Inflammatory macrophage treated with lipopolysaccharide for 1 hour (primary cell): ENCODE data around the gene SRPRB.

ENCODE experiments used
- DNase-seq, 2 donors: peaks; one replicate each; pipeline ENCODE4 v3.0.0-alpha.2; 2020 to 2022

SRPRB gene

DNA sequence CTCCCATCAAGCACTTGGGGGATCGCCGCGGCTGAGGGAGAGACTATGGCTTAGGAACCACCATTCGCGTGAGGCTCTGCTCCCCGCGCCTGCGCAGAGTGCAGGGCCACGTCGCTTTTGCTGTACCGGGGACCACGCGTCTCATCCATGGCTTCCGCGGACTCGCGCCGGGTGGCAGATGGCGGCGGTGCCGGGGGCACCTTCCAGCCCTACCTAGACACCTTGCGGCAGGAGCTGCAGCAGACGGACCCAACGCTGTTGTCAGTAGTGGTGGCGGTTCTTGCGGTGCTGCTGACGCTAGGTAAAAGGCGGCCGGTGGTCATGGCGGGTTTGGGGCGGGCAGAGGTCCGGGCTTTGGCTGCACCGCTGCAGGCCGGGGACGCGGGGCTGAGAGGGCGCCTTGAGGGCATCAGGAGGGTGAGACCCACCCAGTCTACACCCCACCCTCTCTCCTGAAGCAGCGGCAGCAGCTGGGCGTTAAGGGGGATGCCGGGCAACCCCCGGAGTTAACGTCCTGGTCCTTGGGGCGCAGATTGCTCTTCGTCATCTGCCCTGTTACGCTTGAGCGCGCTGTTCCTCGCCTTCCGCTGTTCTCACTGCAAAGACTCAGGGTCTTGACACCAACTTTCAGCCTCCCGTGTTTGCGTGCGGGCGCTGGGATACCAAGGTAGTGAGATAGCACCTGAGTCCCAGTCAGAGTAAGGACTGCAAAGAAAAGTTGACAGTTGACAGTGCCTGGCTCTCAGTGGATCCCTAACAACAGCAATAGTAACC lies at the start of gene SRPRB:
Gene SRPRB, plus strand, starts transcription at position 114 of the 774 bp plus-strand sequence. Its CDS starts 34 bp downstream, at position 148.
- DNase-seq, result peak; percentile 90 to 94

DNA sequence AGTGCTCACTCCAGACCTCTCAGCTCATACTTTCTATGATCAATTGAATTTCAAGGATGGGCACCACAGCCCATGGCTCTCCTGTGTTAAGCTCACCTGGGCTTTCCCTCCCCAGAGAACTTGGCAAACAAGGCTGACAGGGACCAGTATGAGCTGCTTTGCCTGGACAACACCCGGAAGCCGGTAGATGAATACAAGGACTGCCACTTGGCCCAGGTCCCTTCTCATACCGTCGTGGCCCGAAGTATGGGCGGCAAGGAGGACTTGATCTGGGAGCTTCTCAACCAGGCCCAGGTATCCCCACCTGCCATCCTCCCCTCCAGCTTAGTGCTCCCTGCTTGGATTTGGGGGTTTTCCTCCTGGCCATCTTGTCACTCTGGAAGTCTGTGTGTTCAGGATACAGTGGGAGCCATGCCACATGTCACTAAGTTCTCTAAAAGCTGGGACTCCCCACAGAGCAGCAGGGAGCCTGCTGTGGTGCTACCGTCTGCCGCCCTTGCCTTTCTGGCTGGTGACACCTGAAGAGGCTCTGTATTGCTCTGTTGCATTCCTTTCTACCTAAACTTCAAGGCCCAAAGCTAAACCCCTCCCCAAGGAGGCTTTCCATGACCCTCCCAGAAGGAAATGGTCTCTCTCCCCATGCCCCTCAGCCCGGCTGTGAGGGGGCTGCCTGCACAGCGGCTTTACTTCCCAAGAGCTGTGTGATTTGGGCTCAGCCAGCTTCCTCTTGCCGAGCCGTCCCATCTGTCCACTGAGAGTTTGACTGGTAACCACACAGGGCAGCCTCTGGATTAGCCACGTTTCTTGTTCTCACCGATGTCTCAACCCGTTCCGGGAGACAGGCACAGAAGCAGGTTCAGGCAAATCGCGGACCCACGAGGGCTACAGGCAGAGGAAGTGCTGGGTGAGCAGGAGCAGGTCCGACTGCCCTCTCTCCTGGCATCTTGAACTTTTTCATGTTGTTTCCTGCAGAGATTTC lies 48.6 kb upstream of the SRPRB start:
- no peak for DNase-seq

- DNase-seq, result no peak
Observed at GRCh38 chr3:133757701-133758567, 47.7 kb upstream of the SRPRB start.

GRCh38 chr3:133758568-133758928 lies 47.1 kb upstream of the SRPRB start:
- DNase-seq, result no peak

- no peak for DNase-seq
Observed at GRCh38 chr3:133758964-133759739, 46.5 kb upstream of the SRPRB start.

DNA sequence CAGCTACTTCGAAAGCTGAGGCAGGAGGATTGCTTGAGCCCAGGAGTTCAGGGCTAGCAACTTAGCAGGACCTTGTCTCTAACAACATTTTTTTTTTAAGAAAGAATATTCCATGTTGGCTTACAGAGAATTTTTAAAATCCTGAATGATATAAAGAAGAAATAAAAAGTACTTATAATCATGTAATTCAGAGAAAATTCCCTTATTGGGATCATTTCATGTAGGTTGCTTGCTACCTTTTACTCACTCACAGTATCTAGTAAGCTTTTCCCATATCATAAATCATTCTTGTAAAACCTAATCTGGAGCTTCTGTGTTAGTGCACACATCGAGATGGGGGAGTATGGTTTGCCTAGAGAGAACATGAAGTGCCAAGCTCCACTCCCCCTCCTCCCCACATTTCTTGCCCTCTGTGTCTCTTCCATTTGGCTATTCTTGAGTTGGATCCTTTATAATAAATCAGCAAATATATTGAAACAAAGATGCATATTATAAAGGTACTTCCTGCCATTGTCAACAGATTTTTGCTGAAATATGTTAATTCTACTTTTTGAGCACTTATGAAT lies 45.8 kb upstream of the SRPRB start:
- DNase-seq, result no peak

DNA sequence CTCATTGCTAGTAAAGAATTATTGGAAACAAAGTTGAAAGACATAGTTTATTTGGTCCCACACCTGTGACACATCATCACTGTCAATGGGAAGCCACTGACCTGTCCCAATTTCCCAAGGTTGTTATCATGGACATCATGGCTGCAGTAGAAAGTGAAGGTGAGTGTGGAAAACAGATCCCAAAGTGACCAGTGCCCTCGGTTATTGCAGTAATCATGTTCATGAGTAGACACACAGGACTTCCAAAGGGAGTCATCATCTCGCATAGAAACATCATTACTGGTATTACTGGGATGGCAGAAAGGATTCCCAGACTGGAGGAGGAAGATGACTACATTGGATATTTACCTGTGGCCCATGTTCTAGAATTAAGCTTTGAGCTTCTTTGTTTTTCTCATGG lies 44.7 kb upstream of the SRPRB start:
- DNase-seq, result no peak

DNA sequence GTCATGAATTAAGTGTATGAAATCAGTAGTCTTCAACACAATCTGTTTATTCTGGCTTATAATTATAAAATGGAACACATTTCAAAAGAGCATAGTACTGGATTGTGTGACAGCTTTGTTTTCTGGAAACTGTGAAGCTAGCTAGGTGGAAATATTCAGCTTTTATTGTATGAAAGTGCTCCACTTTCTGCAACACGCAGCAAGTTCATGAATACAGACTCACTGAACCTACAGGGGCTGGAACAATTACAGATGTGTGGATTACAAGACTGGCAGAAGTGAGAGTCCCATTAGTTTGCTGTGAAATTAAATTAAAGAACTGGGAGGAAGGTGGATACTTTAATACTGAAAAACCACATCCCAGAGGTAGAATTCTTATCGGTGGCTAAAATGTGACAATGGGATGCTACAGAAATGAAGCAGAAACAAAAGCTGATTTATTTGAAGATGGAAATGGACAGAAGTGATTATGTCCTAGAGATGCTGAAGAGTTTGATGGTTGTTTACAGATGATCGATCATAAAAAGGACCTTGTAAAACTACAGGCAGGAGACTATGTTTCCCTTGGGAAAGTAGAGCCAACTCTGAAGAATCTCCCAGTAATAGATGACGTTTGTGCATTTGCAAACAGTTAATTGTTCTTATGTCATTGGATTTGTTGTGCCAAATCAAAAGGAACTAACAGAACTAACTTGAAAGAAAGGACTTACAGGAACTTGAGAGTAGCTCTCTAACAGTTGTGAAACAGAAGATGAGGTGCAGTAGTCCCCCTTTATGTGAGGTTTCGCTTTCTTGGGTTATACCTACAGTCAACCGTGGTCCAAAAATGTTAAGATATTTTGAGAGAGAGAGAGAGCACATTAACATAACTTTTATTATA lies 43.8 kb upstream of the SRPRB start:
- DNase-seq, result no peak

- no peak for DNase-seq
Observed at GRCh38 chr3:133762539-133762938, 43.1 kb upstream of the SRPRB start.

GRCh38 chr3:133763797-133764683 lies 41.6 kb upstream of the SRPRB start:
- DNase-seq, result peak in 1 of 2 donors; percentile 12

DNA sequence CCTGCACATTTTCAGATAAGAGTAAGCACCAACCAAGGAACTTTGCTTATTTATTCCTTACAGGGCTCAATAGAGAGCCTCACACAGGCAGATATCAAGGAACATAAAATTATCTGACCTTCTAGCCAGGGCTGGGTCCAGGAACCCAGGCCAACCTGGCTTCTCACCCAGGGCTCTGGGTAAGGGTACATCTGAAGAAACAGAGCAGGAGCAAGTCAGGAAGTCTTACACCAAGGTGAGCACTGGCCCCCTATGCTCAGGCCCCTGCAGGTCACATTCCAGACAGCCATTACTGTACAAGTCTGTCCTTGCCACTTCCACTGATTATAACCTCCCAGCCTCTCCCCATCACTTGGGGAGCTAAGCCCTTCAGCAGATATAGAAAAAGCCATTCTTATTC lies 40.4 kb upstream of the SRPRB start:
- no peak for DNase-seq

GRCh38 chr3:133767607-133768006 lies 38.0 kb upstream of the SRPRB start:
- no peak for DNase-seq

GRCh38 chr3:133769536-133769935 lies 36.1 kb upstream of the SRPRB start:
- no peak for DNase-seq

DNA sequence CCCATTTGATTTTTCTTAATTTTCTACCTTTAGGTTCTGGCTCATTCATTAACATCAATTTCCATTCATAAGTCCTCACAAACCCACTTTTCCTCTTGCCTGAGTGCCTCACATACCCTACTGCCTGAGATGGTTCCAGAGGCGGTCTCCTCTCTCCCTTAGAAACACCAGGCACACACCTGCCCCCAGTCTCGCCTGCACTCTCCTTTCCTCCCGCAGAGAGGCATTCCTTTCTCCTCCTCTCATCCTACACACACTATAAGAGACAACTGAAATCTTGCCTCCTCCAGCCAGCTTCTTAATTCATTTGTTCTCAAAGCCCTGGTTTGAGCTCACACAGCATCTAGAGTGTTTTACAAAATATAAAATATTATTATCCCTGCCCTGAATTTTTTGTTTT lies 31.9 kb upstream of the SRPRB start:
- no peak for DNase-seq

DNA sequence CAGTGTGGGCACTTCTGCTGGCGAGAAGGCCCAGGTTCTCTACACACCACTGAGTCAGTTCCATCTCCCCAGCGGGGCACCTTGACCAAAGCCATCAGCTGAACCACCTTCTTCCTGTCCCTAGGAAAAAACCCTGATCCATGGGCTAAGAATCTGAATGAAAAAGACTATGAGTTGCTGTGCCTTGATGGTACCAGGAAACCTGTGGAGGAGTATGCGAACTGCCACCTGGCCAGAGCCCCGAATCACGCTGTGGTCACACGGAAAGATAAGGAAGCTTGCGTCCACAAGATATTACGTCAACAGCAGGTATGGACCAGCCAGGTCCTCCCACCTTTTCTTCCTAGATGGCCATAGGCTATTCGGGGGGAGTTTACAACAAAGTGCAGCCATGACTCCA lies 30.3 kb upstream of the SRPRB start:
- no peak for DNase-seq

GRCh38 chr3:133775835-133776234 lies 29.8 kb upstream of the SRPRB start:
- DNase-seq, result no peak

GRCh38 chr3:133776794-133777438 lies 28.7 kb upstream of the SRPRB start:
- DNase-seq, result no peak

DNA sequence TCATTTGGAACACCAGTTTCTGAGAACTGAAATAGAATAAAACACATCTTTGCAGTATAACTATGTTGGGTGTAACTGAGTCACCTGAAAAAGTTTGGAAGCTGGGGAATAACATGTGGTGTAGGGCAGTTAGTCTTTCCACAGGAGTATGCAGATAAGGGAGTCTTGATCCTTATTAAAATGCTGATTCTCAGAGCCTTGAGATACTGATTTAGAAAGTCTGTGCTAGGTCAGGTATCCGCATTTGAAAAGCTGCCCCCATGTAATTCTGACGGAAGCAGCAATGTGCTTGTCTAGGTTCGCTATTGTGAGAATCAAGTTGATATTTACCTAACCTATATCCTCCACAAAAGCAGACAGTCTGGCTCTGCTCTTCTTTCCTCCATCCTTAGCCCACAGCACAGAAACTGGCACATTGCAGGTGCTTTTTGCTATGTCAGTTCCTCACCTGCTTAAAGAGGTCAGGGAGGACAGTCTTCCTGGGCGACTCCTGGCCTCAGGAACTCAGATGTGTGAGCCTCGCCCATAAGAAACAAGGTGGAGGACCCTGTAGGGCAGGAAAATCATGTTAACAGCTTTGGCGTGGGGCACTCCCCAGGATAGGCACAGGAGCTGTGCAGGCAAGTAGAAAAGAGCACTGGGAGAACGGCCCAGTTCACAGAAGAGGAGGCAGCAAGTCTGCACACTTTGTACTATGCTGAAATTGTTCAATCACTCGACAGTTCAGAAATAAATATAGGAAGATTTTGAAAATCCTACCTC lies 27.6 kb upstream of the SRPRB start:
- no peak for DNase-seq
